Measurements from ENCODE around the gene SKI.
"Not testable (repeated sequence)": the region's sequence is repeated elsewhere in the genome, so short reads cannot be mapped to it uniquely, and the experiment has no call there.

DNA sequence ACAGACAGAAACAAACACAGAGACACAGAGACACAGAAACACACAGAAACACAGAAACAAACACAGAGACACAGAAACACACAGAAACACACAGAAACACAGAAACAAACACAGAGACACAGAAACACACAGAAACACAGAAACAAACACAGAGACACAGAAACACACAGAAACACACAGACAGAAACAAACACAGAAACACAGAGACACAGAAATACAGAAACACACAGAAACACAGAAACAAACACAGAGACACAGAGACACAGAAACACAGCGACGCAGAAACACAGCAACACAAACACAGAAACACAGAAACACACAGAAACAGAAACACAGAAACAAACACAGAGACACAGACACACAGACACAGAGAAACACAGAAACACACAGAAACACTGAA is 99.0 kb downstream of the SKI start:
- TF ChIP-seq, protein P1, sequence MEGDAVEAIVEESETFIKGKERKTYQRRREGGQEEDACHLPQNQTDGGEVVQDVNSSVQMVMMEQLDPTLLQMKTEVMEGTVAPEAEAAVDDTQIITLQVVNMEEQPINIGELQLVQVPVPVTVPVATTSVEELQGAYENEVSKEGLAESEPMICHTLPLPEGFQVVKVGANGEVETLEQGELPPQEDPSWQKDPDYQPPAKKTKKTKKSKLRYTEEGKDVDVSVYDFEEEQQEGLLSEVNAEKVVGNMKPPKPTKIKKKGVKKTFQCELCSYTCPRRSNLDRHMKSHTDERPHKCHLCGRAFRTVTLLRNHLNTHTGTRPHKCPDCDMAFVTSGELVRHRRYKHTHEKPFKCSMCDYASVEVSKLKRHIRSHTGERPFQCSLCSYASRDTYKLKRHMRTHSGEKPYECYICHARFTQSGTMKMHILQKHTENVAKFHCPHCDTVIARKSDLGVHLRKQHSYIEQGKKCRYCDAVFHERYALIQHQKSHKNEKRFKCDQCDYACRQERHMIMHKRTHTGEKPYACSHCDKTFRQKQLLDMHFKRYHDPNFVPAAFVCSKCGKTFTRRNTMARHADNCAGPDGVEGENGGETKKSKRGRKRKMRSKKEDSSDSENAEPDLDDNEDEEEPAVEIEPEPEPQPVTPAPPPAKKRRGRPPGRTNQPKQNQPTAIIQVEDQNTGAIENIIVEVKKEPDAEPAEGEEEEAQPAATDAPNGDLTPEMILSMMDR (IDR thresholded peaks at IDR 0.05): not testable (repeated sequence)
- TF ChIP-seq POLR2A, POLR2AphosphoS5 (IDR thresholded peaks at IDR 0.05): not testable (repeated sequence)

Data from breast epithelium (tissue), 3 donors.